ENCODE data around the gene PLPPR1. TPM values are rescaled to one million over a fixed set of nuclear protein-coding genes. Genes with fewer than 3 reads are reported as not detected.

The PLPPR1 gene
- total and polyA plus RNA-seq, 2 of the 4 experiments (the other 2 are of a cell fraction) = not detected

GRCh38 chr9:101226803-101227202, 198.3 kb downstream of the PLPPR1 start:
- WGBS, 2 experiments (ENCODE audit: extremely low coverage in 2 of 2, insufficient read length in 1 of 2) = no CpG with 5 or more reads among the region's 3 CpGs
- ChIA-PET CTCF (no interaction called here), POLR2A (ENCODE audit: unreplicated experiment) (no interaction called here)
- Histone ChIP-seq H3K79me1 (ENCODE audit: low read depth in 1 of 2, low read length in 2 of 2) (no peaks in the 10 kb centered on the region), H4K91ac (ENCODE audit: insufficient read depth, low read depth, low read length) (no peak overlapping the region), H4K20me1 (ENCODE audit: insufficient read depth, low read length) (no peaks in the 10 kb centered on the region), H2BK120ac (ENCODE audit: low read depth, low read length) (no peak overlapping the region), H2AFZ (replicated peaks; ENCODE audit: low read length, poor library complexity) (no peak overlapping the region), H3K9me1 (ENCODE audit: insufficient read depth, low read length) (no peaks in the 10 kb centered on the region), H3K4me3 (ENCODE audit: insufficient read depth, low read depth, low read length) (no peak overlapping the region), H3K4me1 (ENCODE audit: control insufficient read depth, insufficient read depth, low read length) (no peaks in the 10 kb centered on the region), H3K9ac (ENCODE audit: low read depth, low read length) (no peak overlapping the region), H2AK9ac (replicated peaks; ENCODE audit: low read depth, low read length, poor library complexity) (no peak overlapping the region), H4K5ac (ENCODE audit: low read depth, low read length) (no peak overlapping the region), H2BK20ac (ENCODE audit: low read depth, low read length) (no peak overlapping the region), H2BK5ac (ENCODE audit: low read depth, low read length, poor library complexity, severe bottlenecking) (no peak overlapping the region), H3K4me2 (ENCODE audit: low read depth, low read length) (no peak overlapping the region), H3K36me3 (ENCODE audit: control insufficient read depth, insufficient read depth, low read length) (no peaks in the 10 kb centered on the region), H3K14ac (replicated peaks; ENCODE audit: low read depth, low read length) (no peak overlapping the region), H2BK15ac (ENCODE audit: low read depth, low read length) (no peak overlapping the region), H3K9me3 (ENCODE audit: control insufficient read depth, insufficient read depth, low read length) (no peaks in the 10 kb centered on the region; the same call in 1 of the 2 replicates), H3K56ac (ENCODE audit: extremely low read depth, insufficient read depth, low read length) (no peak overlapping the region), H4K8ac (ENCODE audit: low read depth in 2 of 2, low read length in 2 of 2) (no peak overlapping the region), H3K18ac (ENCODE audit: low read depth, low read length) (no peak overlapping the region), H3K4ac (ENCODE audit: low read depth, low read length) (no peak overlapping the region), H2AK5ac (ENCODE audit: low read depth, low read length) (no peak overlapping the region), H3K27me3 (ENCODE audit: control insufficient read depth, insufficient read depth, low read length) (no peaks in the 10 kb centered on the region), H3K27ac (ENCODE audit: insufficient read depth, low read length) (no peak overlapping the region), H3K23ac (ENCODE audit: low read depth, low read length) (no peak overlapping the region)
- dilution Hi-C loops (cut with HindIII; ENCODE audit: low sequenced_read_pairs, unreplicated experiment) = no loop called here
- TF ChIP-seq RFX5 (IDR thresholded peaks at IDR 0.05; ENCODE audit: low read depth, low read length) = no peak
- no peak for TF ChIP-seq MAFK (IDR thresholded peaks at IDR 0.05; ENCODE audit: low read depth, low read length)
- TF ChIP-seq CEBPB (IDR thresholded peaks at IDR 0.05; ENCODE audit: low read depth, low read length) = no peak
- TF ChIP-seq MAZ (IDR thresholded peaks at IDR 0.05; ENCODE audit: borderline replicate concordance, low read depth, low read length) = no peak
- no peak for TF ChIP-seq POLR2A (IDR thresholded peaks at IDR 0.05; ENCODE audit: low read depth, low read length)
- BruUV-seq (replicated peaks) = no TSS peak
- DNase-seq (no peak), ATAC-seq (ENCODE audit: low read depth) (no peak)
- in situ Hi-C loops (cut with MboI; ENCODE audit: low sequenced_read_pairs) = no loop called here
- intact Hi-C loops (cut with micrococcal nuclease) = no loop called here
